ENCODE measurements around the gene IGSF5. TPM values are rescaled to one million over a fixed set of nuclear protein-coding genes. Genes with fewer than 3 reads are reported as not detected.

Gene IGSF5
- total and polyA plus RNA-seq, 2 donors (not counting 1 experiment from before 2014, with no cell fraction given) = not detected

- H4K20me1 ChIP-seq (ENCODE audit: control insufficient read depth, extremely low read depth, insufficient read depth, low read length) = no peaks in the 10 kb centered on the region
- H2AFZ ChIP-seq (ENCODE audit: low read length) = no peak overlapping the region
- no peaks in the 10 kb centered on the region for H3K9me3 ChIP-seq (ENCODE audit: control insufficient read depth, insufficient read depth, low read depth, low read length)
- H3K4me1 ChIP-seq (ENCODE audit: control insufficient read depth, extremely low read depth, insufficient read depth, low read length) = no peaks in the 10 kb centered on the region
- DNase-seq (ENCODE audit: low read depth in 2 of 2) = no peak
- no peak overlapping the region for H3K9ac ChIP-seq (ENCODE audit: insufficient read depth, low read length)
- no peaks in the 10 kb centered on the region for H3K79me2 ChIP-seq (ENCODE audit: control insufficient read depth, insufficient read depth, low read length)
- no peak overlapping the region for H3K27ac ChIP-seq (ENCODE audit: insufficient read depth, low read length)
- H3K36me3 ChIP-seq (ENCODE audit: control insufficient read depth, insufficient read depth, low read length) = no peaks in the 10 kb centered on the region
- no peak overlapping the region for H3K4me3 ChIP-seq (replicated peaks in 1 of 4; ENCODE audit: control extremely low read depth in 1 of 4, insufficient read depth in 1 of 4, low read depth in 3 of 4, low read length in 4 of 4)
- H3K4me2 ChIP-seq (ENCODE audit: extremely low read depth, insufficient read depth, low read length) = no peak overlapping the region
- H3K27me3 ChIP-seq (ENCODE audit: control insufficient read depth, insufficient read depth, low read length) = no peaks in the 10 kb centered on the region
- TF ChIP-seq EZH2 (IDR thresholded peaks at IDR 0.05; ENCODE audit: low read length, missing control alignments) (no peak), CTCF (conservative IDR thresholded peaks at IDR 0.05 in 1 of 2, IDR thresholded peaks at IDR 0.05 in 1 of 2; ENCODE audit: low read depth in 1 of 2, low read length in 2 of 2) (no peak)
Measured at GRCh38 chr21:39750670-39751069, 5.7 kb downstream of the IGSF5 start.

DNA sequence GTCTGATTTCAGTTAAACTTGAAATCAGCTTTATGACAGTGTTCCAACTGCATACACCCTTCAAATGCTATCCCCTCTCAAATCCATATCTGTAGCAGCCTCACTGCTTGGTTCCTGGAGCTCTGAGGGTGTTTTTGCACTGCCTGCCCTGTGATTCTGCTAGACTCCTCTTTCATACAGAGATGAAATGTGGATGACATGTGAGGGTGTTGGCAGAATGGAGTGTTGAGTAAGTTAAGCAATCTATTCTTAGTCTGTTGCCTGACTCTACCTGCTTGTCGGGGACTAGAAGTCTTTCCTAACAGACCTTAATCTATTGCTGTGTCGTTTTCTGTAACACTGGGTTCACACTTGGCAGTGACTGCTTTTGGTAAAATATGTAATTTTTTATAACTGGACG is 9.8 kb downstream of the IGSF5 start:
- no peak overlapping the region for H3K4me3 ChIP-seq (replicated peaks in 1 of 4; ENCODE audit: control extremely low read depth in 1 of 4, insufficient read depth in 1 of 4, low read depth in 3 of 4, low read length in 4 of 4)
- no peaks in the 10 kb centered on the region for H3K9me3 ChIP-seq (ENCODE audit: control insufficient read depth, insufficient read depth, low read depth, low read length)
- no peaks in the 10 kb centered on the region for H3K36me3 ChIP-seq (ENCODE audit: control insufficient read depth, insufficient read depth, low read length)
- H2AFZ ChIP-seq (ENCODE audit: low read length) = no peak overlapping the region
- no peak overlapping the region for H3K27ac ChIP-seq (ENCODE audit: insufficient read depth, low read length)
- no peak for TF ChIP-seq CTCF (conservative IDR thresholded peaks at IDR 0.05 in 1 of 2, IDR thresholded peaks at IDR 0.05 in 1 of 2; ENCODE audit: low read depth in 1 of 2, low read length in 2 of 2)
- no peak for TF ChIP-seq EZH2 (IDR thresholded peaks at IDR 0.05; ENCODE audit: low read length, missing control alignments)
- H4K20me1 ChIP-seq (ENCODE audit: control insufficient read depth, extremely low read depth, insufficient read depth, low read length) = no peaks in the 10 kb centered on the region
- H3K4me2 ChIP-seq (ENCODE audit: extremely low read depth, insufficient read depth, low read length) = no peak overlapping the region
- H3K4me1 ChIP-seq (ENCODE audit: control insufficient read depth, extremely low read depth, insufficient read depth, low read length) = no peaks in the 10 kb centered on the region
- H3K9ac ChIP-seq (ENCODE audit: insufficient read depth, low read length) = no peak overlapping the region
- H3K79me2 ChIP-seq (ENCODE audit: control insufficient read depth, insufficient read depth, low read length) = no peaks in the 10 kb centered on the region
- no peaks in the 10 kb centered on the region for H3K27me3 ChIP-seq (ENCODE audit: control insufficient read depth, insufficient read depth, low read length)
- no peak for DNase-seq (ENCODE audit: low read depth in 2 of 2)

GRCh38 chr21:39756285-39756684 is 11.3 kb downstream of the IGSF5 start:
- no peaks in the 10 kb centered on the region for H3K79me2 ChIP-seq (ENCODE audit: control insufficient read depth, insufficient read depth, low read length)
- H3K4me1 ChIP-seq (ENCODE audit: control insufficient read depth, extremely low read depth, insufficient read depth, low read length) = no peaks in the 10 kb centered on the region
- H3K4me2 ChIP-seq (ENCODE audit: extremely low read depth, insufficient read depth, low read length) = no peak overlapping the region
- H3K36me3 ChIP-seq (ENCODE audit: control insufficient read depth, insufficient read depth, low read length) = no peaks in the 10 kb centered on the region
- no peaks in the 10 kb centered on the region for H4K20me1 ChIP-seq (ENCODE audit: control insufficient read depth, extremely low read depth, insufficient read depth, low read length)
- DNase-seq (ENCODE audit: low read depth in 2 of 2) = no peak
- no peak overlapping the region for H3K27ac ChIP-seq (ENCODE audit: insufficient read depth, low read length)
- H3K4me3 ChIP-seq (replicated peaks in 1 of 4; ENCODE audit: control extremely low read depth in 1 of 4, insufficient read depth in 1 of 4, low read depth in 3 of 4, low read length in 4 of 4) = no peak overlapping the region
- no peak for TF ChIP-seq CTCF (conservative IDR thresholded peaks at IDR 0.05 in 1 of 2, IDR thresholded peaks at IDR 0.05 in 1 of 2; ENCODE audit: low read depth in 1 of 2, low read length in 2 of 2)
- no peak for TF ChIP-seq EZH2 (IDR thresholded peaks at IDR 0.05; ENCODE audit: low read length, missing control alignments)
- H3K9ac ChIP-seq (ENCODE audit: insufficient read depth, low read length) = no peak overlapping the region
- no peaks in the 10 kb centered on the region for H3K9me3 ChIP-seq (ENCODE audit: control insufficient read depth, insufficient read depth, low read depth, low read length)
- no peaks in the 10 kb centered on the region for H3K27me3 ChIP-seq (ENCODE audit: control insufficient read depth, insufficient read depth, low read length)
- H2AFZ ChIP-seq (ENCODE audit: low read length) = no peak overlapping the region

All from fibroblast of lung (primary cell).